ENCODE results near the gene FHIT.

DNA sequence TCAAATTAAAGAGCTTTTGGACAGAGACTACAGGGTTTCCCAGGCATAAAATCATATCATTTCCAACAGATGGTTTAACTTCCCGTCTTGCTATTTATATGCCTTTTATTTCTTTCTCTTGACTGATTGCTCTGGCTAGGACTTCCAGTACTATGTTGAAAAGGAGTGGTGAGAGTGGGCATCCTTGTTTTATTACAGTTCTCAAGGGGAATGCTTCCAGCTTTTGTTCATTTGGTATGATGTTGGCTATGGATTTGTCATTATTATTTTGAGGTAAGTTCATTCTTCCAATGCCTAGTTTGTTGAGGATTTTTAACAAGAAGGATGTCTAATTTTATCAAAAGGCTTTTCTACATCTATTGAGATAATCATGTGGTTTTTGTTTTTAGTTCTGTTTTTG lies 1304.9 kb downstream of the FHIT start:
- TF ChIP-seq ZNF592 (IDR thresholded peaks at IDR 0.05): no peak
- no peak for TF ChIP-seq CTCF (IDR thresholded peaks at IDR 0.05 in 2 of 3, conservative IDR thresholded peaks at IDR 0.05 in 1 of 3; ENCODE audit: control insufficient read depth in 2 of 3, extremely low read depth in 1 of 3, insufficient read depth in 1 of 3, low read depth in 3 of 3, low read length in 3 of 3)
- TF ChIP-seq, protein P1, sequence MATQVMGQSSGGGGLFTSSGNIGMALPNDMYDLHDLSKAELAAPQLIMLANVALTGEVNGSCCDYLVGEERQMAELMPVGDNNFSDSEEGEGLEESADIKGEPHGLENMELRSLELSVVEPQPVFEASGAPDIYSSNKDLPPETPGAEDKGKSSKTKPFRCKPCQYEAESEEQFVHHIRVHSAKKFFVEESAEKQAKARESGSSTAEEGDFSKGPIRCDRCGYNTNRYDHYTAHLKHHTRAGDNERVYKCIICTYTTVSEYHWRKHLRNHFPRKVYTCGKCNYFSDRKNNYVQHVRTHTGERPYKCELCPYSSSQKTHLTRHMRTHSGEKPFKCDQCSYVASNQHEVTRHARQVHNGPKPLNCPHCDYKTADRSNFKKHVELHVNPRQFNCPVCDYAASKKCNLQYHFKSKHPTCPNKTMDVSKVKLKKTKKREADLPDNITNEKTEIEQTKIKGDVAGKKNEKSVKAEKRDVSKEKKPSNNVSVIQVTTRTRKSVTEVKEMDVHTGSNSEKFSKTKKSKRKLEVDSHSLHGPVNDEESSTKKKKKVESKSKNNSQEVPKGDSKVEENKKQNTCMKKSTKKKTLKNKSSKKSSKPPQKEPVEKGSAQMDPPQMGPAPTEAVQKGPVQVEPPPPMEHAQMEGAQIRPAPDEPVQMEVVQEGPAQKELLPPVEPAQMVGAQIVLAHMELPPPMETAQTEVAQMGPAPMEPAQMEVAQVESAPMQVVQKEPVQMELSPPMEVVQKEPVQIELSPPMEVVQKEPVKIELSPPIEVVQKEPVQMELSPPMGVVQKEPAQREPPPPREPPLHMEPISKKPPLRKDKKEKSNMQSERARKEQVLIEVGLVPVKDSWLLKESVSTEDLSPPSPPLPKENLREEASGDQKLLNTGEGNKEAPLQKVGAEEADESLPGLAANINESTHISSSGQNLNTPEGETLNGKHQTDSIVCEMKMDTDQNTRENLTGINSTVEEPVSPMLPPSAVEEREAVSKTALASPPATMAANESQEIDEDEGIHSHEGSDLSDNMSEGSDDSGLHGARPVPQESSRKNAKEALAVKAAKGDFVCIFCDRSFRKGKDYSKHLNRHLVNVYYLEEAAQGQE (IDR thresholded peaks at IDR 0.05; ENCODE audit: low read depth, low read length): no peak
- TF ChIP-seq, protein P2, sequence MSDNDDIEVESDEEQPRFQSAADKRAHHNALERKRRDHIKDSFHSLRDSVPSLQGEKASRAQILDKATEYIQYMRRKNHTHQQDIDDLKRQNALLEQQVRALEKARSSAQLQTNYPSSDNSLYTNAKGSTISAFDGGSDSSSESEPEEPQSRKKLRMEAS (IDR thresholded peaks at IDR 0.05; ENCODE audit: low read depth, low read length): no peak
- no peak for TF ChIP-seq ELK1 (IDR thresholded peaks at IDR 0.05; ENCODE audit: low read depth, low read length)
- TF ChIP-seq YY1 (IDR thresholded peaks at IDR 0.05; ENCODE audit: low read depth, low read length): no peak
- no peak for TF ChIP-seq CHD4 (IDR thresholded peaks at IDR 0.05)
- no peak for TF ChIP-seq MEF2B (IDR thresholded peaks at IDR 0.05; ENCODE audit: partially characterized antibody, poor library complexity, severe bottlenecking)
- no peak for TF ChIP-seq EED (IDR thresholded peaks at IDR 0.05; ENCODE audit: low read depth)
- TF ChIP-seq POLR2A (IDR thresholded peaks at IDR 0.05; ENCODE audit: low read depth, low read length): no peak
